Measurements from ENCODE around the gene TLCD3A.

DNA sequence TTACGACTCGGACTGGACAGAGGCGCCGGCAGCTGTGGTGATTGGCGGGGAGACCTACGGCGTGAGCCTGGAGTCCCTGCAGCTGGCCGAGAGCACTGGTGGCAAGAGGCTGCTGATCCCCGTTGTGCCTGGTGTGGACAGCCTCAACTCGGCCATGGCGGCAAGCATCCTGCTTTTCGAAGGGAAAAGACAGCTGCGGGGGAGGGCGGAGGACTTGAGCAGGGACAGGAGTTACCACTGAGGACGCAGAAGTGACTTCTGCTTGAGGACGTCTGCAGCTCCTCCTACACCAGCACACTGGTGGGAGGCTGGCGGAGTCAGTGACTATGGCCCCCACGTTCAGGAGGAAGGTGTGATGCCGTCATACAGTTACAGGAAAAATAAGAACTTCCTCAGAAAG, 59.4 kb downstream of the TLCD3A start:
- TF ChIP-seq BHLHE40 (IDR thresholded peaks at IDR 0.05; ENCODE audit: borderline replicate concordance), result no peak
- no peak for TF ChIP-seq L3MBTL2 (conservative IDR thresholded peaks at IDR 0.05)
- TF ChIP-seq NFRKB (IDR thresholded peaks at IDR 0.05), result no peak
- no peak for TF ChIP-seq FOXA1 (IDR thresholded peaks at IDR 0.05)
- TF ChIP-seq SP1 (IDR thresholded peaks at IDR 0.05), result no peak
- TF ChIP-seq, protein P1, sequence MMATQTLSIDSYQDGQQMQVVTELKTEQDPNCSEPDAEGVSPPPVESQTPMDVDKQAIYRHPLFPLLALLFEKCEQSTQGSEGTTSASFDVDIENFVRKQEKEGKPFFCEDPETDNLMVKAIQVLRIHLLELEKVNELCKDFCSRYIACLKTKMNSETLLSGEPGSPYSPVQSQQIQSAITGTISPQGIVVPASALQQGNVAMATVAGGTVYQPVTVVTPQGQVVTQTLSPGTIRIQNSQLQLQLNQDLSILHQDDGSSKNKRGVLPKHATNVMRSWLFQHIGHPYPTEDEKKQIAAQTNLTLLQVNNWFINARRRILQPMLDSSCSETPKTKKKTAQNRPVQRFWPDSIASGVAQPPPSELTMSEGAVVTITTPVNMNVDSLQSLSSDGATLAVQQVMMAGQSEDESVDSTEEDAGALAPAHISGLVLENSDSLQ (IDR thresholded peaks at IDR 0.05), result no peak
- TF ChIP-seq ARNT (IDR thresholded peaks at IDR 0.05), result no peak
- no peak for TF ChIP-seq TARDBP (IDR thresholded peaks at IDR 0.05)
- TF ChIP-seq LEF1 (IDR thresholded peaks at IDR 0.05; ENCODE audit: borderline replicate concordance), result no peak
- TF ChIP-seq SUZ12 (IDR thresholded peaks at IDR 0.05), result no peak
- TF ChIP-seq ZNF384 (IDR thresholded peaks at IDR 0.05), result no peak

Measured in HEK293T (cell line).